Tibial artery (tissue), 4 donors: Measurements from ENCODE around the gene CD3G.

Experiments used
- DNase-seq, 2 donors: peaks; one replicate each; pipeline ENCODE4 v3.0.0-alpha.2; 2019
- H3K27ac ChIP-seq, 2 donors: fragments of 200-600 bp; sonication (generic) in 1 of 2; 1 replicate in 1 of 2; 2 replicates in 1 of 2; pipeline ENCODE4 v1.5.1; 2018 to 2019; ENCODE audit warnings: mild to moderate bottlenecking in 1 of 2
- H3K27me3 ChIP-seq, 2 donors: fragments of 200-600 bp; sonication (generic) in 1 of 2; one replicate each; pipeline versions ENCODE4 v1.5.1 to v1.6.0; 2016 to 2019
- H3K36me3 ChIP-seq, 3 donors: fragments of 200-600 bp; sonication (generic) in 2 of 3; one replicate each; pipeline ENCODE4 v1.5.1; 2016 to 2019; ENCODE audit warnings: mild to moderate bottlenecking in 2 of 3
- H3K4me1 ChIP-seq, 4 donors: fragments of 200-600 bp; sonication (generic) in 2 of 4; 1 replicate in 3 of 4; 2 replicates in 1 of 4; pipeline ENCODE4 v1.5.1; 2016 to 2019
- H3K4me3 ChIP-seq, 2 donors: fragments of 200-600 bp; sonication (generic) in 1 of 2; 1 replicate in 1 of 2; 2 replicates in 1 of 2; pipeline ENCODE4 v1.5.1; 2018 to 2019; ENCODE audit warnings: mild to moderate bottlenecking in 2 of 2
- H3K9me3 ChIP-seq, 3 donors: fragments of 200-600 bp; sonication (generic) in 1 of 3; one replicate each; pipeline ENCODE4 v1.5.1; 2016 to 2019
- CTCF ChIP-seq, 2 experiments: fragments of 200-600 bp in 1 of 2; fragments of 450-650 bp in 1 of 2; IDR thresholded peaks; one replicate each; pipeline ENCODE4 v1.5.1; 2017 to 2019; ENCODE audit warnings: antibody characterized with exemption in 2 of 2, mild to moderate bottlenecking in 1 of 2, moderate library complexity in 1 of 2
- intact Hi-C: fragments of 100-400 bp; cut with DNase I; formaldehyde crosslinking; loops from one replicate; pipeline ENCODE4 v1.15.0; 2023; ENCODE audit warnings: low total_unique reads

The CD3G gene

GRCh38 chr11:118349475-118349874 lies 5.3 kb downstream of the CD3G start:
- TF ChIP-seq CTCF (IDR thresholded peaks at IDR 0.05), result no peak
- Histone ChIP-seq H3K36me3 (no peaks in the 10 kb centered on the region), H3K4me3 (no peak overlapping the region), H3K27ac (no peak overlapping the region), H3K27me3 (peaks cover 0 to 13% of the 10 kb centered on the region in 2 donors), H3K9me3 (no peaks in the 10 kb centered on the region), H3K4me1 (no peaks in the 10 kb centered on the region)
- intact Hi-C loops, result loop anchor here (10.0 kb wide), 1 partner anchor 195 kb away; the partner anchor contains the start of gene SCN4B
- DNase-seq, result no peak

- no peaks in the 10 kb centered on the region for H3K9me3 ChIP-seq
- H3K4me3 ChIP-seq, result no peak overlapping the region
- H3K36me3 ChIP-seq, result no peaks in the 10 kb centered on the region
- H3K27ac ChIP-seq, result no peak overlapping the region
- H3K4me1 ChIP-seq, result no peaks in the 10 kb centered on the region
- intact Hi-C loops, result no loop called here
- no peak for DNase-seq
- TF ChIP-seq CTCF (IDR thresholded peaks at IDR 0.05), result peak; percentile 22 to 29
- peaks cover 0 to 5% of the 10 kb centered on the region in 2 donors for H3K27me3 ChIP-seq
These were observed 9.1 kb downstream of the CD3G start for GRCh38 chr11:118353084-118353710.

- peaks cover 0 to 16% (median 2%) of the 10 kb centered on the region in 4 donors for H3K4me1 ChIP-seq
- no peak overlapping the region for H3K27ac ChIP-seq
- H3K36me3 ChIP-seq, result no peaks in the 10 kb centered on the region
- no peak overlapping the region for H3K4me3 ChIP-seq
- H3K27me3 ChIP-seq, result no peaks in the 10 kb centered on the region
- intact Hi-C loops, result no loop called here
- TF ChIP-seq CTCF (IDR thresholded peaks at IDR 0.05), result no peak
- no peak for DNase-seq
- H3K9me3 ChIP-seq, result no peaks in the 10 kb centered on the region
These were observed 13.9 kb downstream of the CD3G start for GRCh38 chr11:118358071-118358470.

- Histone ChIP-seq H3K27me3 (no peaks in the 10 kb centered on the region), H3K27ac (peak within 1 kb of the TSS; percentile 66 to 74), H3K36me3 (no peaks in the 10 kb centered on the region), H3K9me3 (no peaks in the 10 kb centered on the region), H3K4me1 (peaks cover 0 to 16% (median 2%) of the 10 kb centered on the region in 4 donors), H3K4me3 (peak within 1 kb of the TSS; percentile 83 to 88)
- intact Hi-C loops, result no loop called here
- no peak for TF ChIP-seq CTCF (IDR thresholded peaks at IDR 0.05)
- DNase-seq, result peak; percentile 95 to 96
These were observed 15.3 kb downstream of the CD3G start, which contains the start of gene UBE4A for GRCh38 chr11:118359295-118359958. TSS of gene UBE4A (plus strand) at chr11:118359600. CDS start at chr11:118365081, 5,481 bp downstream.

GRCh38 chr11:118364956-118365615 lies 20.9 kb downstream of the CD3G start:
- no peaks in the 10 kb centered on the region for H3K27me3 ChIP-seq
- no peak for TF ChIP-seq CTCF (IDR thresholded peaks at IDR 0.05)
- no peaks in the 10 kb centered on the region for H3K9me3 ChIP-seq
- peaks cover 0 to 11% (median 1%) of the 10 kb centered on the region in 4 donors for H3K4me1 ChIP-seq
- H3K36me3 ChIP-seq, result peaks cover 41 to 53% (median 48%) of the 10 kb centered on the region in 3 donors
- intact Hi-C loops, result no loop called here
- H3K27ac ChIP-seq, result no peak overlapping the region
- no peak overlapping the region for H3K4me3 ChIP-seq
- DNase-seq, result no peak
